ENCODE results near the gene ZNF689.

Gene ZNF689

DNA sequence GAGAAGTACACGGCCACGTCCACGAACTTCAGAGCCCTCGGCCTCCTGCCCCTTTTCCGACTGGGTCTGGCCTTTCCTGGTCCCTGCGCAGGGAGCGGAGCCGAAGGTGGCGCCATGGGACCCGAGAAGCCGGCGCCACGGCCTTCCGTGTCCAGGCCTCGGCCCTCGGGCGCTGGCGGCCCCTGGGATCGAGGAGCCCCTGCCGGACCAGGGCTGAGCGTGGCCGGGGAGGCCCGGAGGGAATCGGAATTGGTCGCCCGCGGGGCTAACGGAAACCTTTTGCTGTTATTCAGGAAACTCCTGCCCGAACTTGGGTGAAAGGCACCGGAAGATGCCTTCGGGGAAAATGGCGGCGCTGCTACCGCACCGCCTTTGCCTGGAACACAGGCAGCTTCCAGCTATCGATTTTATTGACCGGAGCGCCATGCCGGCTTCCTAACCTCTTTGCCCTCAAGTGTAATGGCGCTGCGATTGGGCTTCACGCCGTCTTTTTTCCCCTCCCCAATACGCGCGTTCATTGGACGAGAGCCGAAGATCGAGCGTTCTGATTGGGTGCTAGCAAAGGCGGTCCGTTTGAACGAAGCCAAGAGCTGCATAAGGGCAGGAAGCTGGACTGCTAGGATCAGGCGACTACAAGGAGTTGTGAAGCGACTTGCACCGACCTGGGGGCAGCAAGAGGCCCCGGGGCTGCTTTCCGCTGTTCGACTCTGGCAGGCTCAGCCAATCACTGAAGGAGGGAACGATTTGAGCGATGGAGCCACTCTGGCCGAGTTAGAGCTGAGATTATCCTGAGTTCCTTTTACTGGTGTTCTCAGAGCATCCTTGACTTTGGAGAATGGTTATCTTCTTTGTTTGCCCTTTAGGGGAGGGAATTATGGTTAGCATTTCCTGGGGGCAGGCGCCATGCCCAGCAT is at the start of gene ZNF689:
Gene ZNF689 (minus strand): TSS at position 464 of the 914 bp plus-strand sequence. CDS start 348 bp downstream, at position 116.
- Mint-ChIP-seq H3K4me3 (peak within 1 kb of the TSS; percentile 95), H3K9me3 (no peaks in the 10 kb centered on the region), H3K27me3 (no peaks in the 10 kb centered on the region), H3K27ac (peak within 1 kb of the TSS; percentile 98), H3K36me3 (peaks cover 7% of the 10 kb centered on the region), H3K4me1 (peaks cover 27% of the 10 kb centered on the region)

DNA sequence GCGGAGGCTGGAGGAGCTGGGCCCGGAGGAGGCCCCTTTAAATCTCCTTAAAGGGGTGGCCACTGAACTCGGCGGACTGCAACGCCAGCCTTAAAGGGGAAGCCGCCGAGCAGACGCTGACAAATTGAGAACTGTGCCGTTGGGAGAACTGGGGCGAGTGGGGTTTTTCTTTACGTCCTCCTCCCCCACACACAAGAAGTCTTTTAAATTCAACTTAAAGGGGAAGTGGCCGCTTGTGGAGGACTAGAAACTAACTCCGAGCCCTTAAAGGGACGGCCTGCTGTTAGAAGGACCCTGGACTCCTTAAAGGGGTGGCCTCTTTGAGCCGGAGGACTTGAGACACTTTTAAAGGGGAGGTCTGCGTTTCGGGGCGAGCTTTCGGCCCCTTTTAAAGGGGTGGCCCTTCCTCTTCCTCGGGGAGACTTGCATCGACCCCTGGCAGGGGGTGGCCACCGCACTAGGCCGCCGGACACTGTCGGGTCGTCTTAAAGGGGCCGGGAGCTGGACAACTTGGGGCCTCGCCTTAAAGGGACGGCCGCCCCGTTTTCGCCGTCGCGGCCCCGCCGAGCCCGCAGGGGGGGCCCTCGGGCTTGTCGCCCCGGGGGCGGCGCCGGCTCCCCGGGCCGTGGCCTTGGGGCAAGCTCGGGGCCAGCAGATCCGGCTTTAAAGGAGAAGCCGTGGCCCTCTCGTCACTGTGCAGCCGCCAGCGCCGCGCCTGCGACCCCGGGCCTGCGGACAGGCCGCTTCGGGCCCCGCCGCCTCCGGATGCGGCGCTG is 48.7 kb upstream of the ZNF689 start:
- peak overlapping the region; percentile 100 for H3K27ac Mint-ChIP-seq
- peak overlapping the region; percentile 94 for H3K4me3 Mint-ChIP-seq
- H3K4me1 Mint-ChIP-seq, result peaks cover 48% of the 10 kb centered on the region
- peaks cover 22% of the 10 kb centered on the region for H3K36me3 Mint-ChIP-seq
- H3K9me3 Mint-ChIP-seq, result no peaks in the 10 kb centered on the region
- H3K27me3 Mint-ChIP-seq, result no peaks in the 10 kb centered on the region

DNA sequence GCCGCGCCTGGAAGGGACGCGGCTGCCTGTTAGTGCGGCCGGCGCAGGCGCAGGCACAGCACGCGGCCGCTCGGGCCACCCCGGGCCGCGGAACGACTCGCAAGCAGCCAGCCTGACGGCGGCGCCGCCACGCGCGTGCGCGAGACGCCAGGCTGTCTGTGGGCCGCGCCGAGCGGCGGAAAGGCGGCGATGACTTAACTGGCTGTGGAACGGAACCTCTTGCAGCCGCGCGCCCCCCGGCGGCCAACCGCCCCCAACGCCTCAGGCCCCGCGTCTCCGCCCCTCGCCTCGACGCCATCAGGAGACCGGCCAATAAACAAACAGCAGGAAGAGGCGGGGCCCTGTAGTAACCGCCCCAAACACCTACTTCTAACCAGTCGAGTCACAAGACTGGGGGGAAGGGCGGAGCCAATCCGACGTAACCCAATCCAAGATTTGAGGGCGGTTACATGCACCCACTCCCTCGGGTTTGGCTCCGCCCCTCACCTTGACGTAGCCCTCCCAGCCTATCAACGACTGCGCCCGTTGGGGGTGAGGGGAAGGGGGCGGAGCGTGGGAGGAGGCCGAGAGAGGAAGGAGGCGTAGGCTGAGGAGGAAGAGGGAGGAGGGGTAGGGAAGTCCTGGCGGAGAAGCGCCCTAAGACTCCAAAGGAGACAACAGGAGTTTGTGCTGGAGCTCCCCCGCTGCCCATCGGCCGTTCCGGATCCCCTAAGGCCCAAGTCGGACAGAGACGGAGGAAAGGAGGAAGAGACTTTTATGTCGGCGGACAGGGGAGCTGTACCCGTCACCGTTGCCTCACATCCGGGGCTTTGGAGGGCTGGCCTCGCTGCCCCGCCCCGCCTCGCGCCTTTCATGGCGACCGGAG is 47.9 kb upstream of the ZNF689 start, which contains the start of gene FBRS:
Gene FBRS (plus strand): TSS at position 566 of the 865 bp plus-strand sequence. CDS start 1,088 bp downstream, outside the sequence.
- H3K9me3 Mint-ChIP-seq, result no peaks in the 10 kb centered on the region
- H3K36me3 Mint-ChIP-seq, result peaks cover 16% of the 10 kb centered on the region
- H3K27me3 Mint-ChIP-seq, result no peaks in the 10 kb centered on the region
- H3K27ac Mint-ChIP-seq, result peak within 1 kb of the TSS; percentile 100
- peak within 1 kb of the TSS; percentile 94 for H3K4me3 Mint-ChIP-seq
- peaks cover 40% of the 10 kb centered on the region for H3K4me1 Mint-ChIP-seq

DNA sequence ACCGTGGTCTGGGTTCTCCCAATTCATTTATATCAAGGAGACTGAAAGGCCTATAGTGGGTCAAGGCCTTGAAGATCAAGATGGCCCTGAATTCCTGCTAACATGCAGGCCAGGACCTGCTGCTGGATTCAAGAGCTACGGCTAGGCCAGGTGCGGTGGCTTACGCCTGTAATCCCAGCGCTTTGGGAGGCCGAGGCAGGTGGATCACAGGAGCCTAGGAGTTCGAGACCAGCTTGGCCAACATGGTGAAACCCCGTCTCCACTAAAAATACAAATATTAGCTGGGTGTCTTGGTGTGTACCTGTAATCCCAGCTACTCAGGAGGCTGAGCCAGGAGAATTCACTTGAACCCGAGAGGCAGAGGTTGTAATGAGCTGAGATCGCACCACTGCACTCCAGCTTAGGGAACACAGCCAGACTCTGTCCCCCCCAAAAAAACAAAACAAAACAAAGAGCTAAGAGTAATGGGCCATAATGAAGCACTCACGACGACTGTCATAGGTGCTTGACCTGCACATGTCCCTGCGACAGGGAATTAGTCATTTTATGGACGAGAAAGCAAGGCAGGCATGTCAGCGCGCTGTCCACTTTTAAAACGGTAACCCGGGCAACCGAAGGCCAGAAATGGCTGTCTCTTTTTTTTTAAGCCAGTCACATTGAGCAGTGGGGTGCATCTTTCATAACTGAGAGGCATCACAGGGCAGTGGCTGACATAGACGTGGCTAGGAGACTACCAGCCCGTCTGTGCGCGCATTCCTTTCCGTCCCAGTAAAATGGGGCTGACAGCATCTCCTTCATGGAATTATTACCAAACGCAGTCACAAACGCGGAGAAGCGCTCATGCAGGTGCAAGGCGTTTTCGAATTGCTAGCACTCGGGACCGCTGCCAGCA is 47.0 kb upstream of the ZNF689 start:
- H3K4me3 Mint-ChIP-seq, result peak overlapping the region; percentile 87
- H3K4me1 Mint-ChIP-seq, result peaks cover 42% of the 10 kb centered on the region
- H3K27me3 Mint-ChIP-seq, result no peaks in the 10 kb centered on the region
- peak overlapping the region; percentile 94 for H3K27ac Mint-ChIP-seq
- H3K36me3 Mint-ChIP-seq, result peaks cover 21% of the 10 kb centered on the region
- no peaks in the 10 kb centered on the region for H3K9me3 Mint-ChIP-seq

DNA sequence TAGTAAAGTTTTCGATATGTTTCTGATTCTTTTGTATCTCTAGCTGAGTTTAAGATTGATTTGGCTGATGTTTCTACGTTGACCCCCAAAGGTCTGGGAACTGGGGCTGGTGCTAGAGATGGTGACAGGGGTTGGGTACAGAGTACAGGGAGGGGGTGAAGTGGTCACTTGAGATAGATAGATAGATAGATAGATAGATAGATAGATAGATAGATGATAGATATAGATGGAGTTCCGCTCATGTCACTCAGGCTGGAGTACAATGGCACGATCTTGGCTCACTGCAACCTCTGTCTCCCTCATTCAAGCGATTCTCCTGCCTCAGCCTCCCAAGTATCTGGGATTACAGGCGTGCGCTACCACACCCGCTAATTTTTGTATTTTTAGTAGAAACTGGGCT is 46.2 kb upstream of the ZNF689 start:
- Mint-ChIP-seq H3K27ac (peak overlapping the region; percentile 72), H3K27me3 (no peaks in the 10 kb centered on the region), H3K36me3 (peaks cover 18% of the 10 kb centered on the region)

DNA sequence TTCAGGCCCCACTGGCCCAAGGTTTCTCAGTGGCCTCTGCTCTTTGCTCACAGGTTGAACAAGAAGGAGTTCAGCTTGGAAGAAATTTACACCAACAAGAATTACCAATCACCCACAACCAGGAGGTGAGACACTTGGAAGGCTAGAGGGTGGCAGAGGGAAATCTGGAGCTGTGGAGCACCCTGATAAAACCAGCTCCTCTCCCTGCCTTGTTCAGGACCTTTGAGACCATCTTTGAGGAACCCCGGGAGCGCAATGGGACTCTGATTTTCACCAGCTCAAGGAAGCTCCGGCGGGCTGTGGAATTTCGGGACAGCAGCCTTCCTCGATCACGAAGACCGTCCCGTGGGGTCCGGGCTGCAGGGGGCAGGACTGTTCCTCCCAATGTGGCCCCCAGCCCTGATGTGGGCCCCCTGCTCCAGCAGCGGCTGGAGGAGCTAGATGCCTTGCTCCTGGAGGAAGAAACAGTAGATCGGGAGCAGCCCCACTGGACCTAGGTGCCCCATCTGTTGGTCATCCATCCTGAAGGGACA is 45.7 kb upstream of the ZNF689 start:
- Mint-ChIP-seq H3K36me3 (peaks cover 16% of the 10 kb centered on the region), H3K4me3 (no peak overlapping the region), H3K27ac (peak overlapping the region; percentile 72), H3K27me3 (no peaks in the 10 kb centered on the region), H3K4me1 (peaks cover 35% of the 10 kb centered on the region), H3K9me3 (no peaks in the 10 kb centered on the region)

More for the DNA sequence above, 46.2 kb upstream of the ZNF689 start:
- H3K4me3 Mint-ChIP-seq, result peak overlapping the region; percentile 47
- no peaks in the 10 kb centered on the region for H3K9me3 Mint-ChIP-seq
- peaks cover 40% of the 10 kb centered on the region for H3K4me1 Mint-ChIP-seq

DNA sequence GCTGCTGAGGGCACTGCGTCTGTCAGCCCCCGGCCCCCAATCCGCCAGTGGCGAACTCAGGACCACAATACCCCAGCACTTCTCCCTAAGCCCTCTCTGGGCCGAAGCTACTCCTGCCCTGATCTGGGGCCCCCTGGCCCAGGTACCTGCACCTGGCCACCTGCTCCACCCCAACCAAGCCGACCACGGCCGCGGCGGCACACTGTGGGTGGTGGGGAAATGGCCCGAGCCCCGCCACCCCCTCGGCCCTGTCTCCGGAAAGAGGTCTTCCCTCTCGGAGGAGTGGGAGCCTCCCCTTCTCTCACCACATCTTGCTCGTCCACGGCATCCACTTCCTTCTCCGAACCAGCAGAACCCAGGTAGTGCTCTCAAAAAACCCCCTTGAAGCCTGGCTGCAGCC is 44.7 kb upstream of the ZNF689 start:
- H3K4me3 Mint-ChIP-seq, result no peak overlapping the region
- H3K27me3 Mint-ChIP-seq, result no peaks in the 10 kb centered on the region
- H3K27ac Mint-ChIP-seq, result no peak overlapping the region
- H3K36me3 Mint-ChIP-seq, result peaks cover 12% of the 10 kb centered on the region
- H3K9me3 Mint-ChIP-seq, result no peaks in the 10 kb centered on the region
- peaks cover 36% of the 10 kb centered on the region for H3K4me1 Mint-ChIP-seq

DNA sequence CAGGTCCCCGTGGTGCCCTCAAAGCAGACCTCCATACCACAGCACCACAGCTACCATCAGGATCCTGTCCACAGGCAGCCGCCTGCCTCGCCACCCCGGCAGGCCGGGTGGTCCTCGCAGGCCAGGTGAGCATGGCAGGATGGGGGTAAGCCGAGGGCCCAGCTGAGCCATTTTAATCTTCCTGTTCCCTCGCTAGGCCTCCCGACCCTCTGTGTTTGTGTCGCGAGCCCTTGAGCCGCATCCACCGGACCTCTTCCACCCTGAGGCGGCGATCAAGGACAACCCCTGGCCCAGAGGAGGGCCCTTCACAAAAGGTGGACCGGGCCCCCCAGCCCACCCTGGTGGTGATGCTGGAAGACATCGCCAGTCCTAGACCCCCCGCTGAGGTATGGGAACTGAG is 42.5 kb upstream of the ZNF689 start:
- H3K27ac Mint-ChIP-seq, result peak overlapping the region; percentile 73
- H3K36me3 Mint-ChIP-seq, result peaks cover 11% of the 10 kb centered on the region
- H3K4me1 Mint-ChIP-seq, result peaks cover 39% of the 10 kb centered on the region
- H3K4me3 Mint-ChIP-seq, result peak overlapping the region; percentile 89
- H3K9me3 Mint-ChIP-seq, result no peaks in the 10 kb centered on the region
- no peaks in the 10 kb centered on the region for H3K27me3 Mint-ChIP-seq

DNA sequence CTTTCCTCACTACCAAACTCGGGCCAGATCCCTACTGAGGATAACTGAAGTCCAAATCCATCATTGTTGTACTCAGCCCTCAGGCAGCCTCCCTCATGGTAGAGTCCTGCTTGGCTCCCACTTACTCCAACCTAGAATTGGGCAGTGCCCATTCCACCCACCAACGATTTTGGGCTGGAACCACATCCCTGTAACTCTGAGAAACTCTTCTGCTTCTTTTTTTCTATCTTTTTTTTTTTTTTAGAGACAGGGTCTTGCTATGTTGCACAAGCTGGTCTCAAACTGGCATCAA is 41.8 kb upstream of the ZNF689 start:
- no peaks in the 10 kb centered on the region for H3K27me3 Mint-ChIP-seq
- peaks cover 32% of the 10 kb centered on the region for H3K4me1 Mint-ChIP-seq
- peak overlapping the region; percentile 73 for H3K27ac Mint-ChIP-seq
- H3K36me3 Mint-ChIP-seq, result peaks cover 11% of the 10 kb centered on the region
- H3K4me3 Mint-ChIP-seq, result peak overlapping the region; percentile 89
- no peaks in the 10 kb centered on the region for H3K9me3 Mint-ChIP-seq

DNA sequence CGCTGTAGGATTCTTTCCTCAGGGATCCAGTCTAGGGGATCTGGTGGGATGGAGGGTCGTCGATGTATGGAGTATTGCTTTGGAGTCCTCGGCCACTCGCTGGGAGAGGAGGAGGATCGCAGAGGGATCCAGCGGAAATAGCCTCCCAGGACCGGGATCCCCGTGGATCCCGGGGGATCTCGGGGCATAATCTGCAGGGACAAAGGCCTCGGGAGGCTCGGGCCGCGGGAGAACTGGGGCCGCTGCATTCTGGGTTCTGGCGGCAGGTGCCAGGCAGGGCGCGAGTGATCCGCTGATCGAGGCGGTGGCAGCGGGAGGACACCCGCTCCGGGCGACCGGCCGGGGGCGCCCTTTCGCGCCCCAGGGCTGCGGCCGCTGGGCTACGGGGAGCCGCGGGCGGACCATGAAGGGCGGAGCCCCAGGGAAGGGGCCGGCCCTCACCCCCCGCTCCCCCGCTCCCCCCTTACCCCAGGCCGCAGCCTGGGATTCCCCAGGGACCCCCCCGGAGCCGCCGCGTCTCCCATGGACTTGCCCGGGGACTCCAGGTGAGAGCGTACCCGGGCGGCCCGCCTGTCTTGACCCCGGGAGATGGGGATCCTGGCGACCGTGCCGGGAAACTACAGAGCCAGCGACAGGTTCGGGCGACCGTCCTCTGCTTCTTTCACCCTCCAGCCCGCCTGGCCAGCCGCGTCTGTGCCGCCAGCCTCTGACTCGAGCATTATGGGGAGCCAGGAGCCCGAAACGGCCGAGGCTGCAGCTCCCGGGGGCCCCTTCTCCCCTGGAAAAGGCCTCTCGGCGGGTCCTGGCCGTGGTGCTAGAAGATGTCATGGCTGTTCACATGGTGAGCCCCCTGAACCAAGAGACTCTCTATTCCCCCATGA is 41.2 kb upstream of the ZNF689 start:
- peak overlapping the region; percentile 98 for H3K4me3 Mint-ChIP-seq
- H3K36me3 Mint-ChIP-seq, result peaks cover 11% of the 10 kb centered on the region
- H3K9me3 Mint-ChIP-seq, result no peaks in the 10 kb centered on the region
- peaks cover 26% of the 10 kb centered on the region for H3K4me1 Mint-ChIP-seq
- no peaks in the 10 kb centered on the region for H3K27me3 Mint-ChIP-seq
- H3K27ac Mint-ChIP-seq, result peak overlapping the region; percentile 98

DNA sequence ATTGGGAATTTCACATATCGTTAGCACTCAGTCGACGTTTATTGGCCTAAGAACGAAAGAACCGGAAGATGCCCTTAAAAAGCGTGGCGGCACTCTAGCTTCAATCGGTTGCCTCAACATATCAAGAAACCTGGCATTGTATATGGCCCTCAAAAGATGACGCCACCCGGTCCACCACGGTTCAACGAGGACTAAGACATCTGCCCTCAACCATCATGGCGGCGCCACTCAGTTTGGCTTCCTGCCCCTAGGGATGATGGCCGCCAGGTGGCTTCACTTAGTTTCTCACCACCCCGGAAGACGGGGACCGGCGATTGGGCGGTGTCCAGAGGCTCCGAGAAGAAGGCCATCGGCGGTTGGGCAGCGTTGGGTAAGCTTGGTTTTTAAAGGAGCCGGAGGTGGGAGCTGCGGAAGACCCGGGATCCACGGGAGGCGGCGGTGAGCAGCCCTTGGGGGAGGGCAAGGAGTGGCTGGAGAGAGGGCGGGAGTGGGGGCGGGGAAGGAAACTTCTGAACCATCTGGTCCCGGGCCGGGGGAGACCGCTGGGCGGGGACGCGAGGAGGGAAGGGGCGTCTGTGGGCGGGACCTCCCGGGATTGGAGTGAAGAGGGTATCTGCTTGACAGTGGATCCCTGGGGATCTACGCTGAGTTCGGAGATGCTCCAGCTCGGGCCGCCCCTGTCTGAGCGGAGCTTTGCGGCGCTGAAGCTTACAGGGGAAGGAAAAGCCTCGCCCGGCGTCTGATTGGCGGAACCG is 40.4 kb upstream of the ZNF689 start, which contains the start of gene PRR14:
Gene PRR14 (plus strand): TSS at position 592 of the 755 bp plus-strand sequence. CDS start 686 bp downstream, outside the sequence.
- Mint-ChIP-seq H3K4me1 (peaks cover 23% of the 10 kb centered on the region), H3K4me3 (peak within 1 kb of the TSS; percentile 98), H3K27me3 (no peaks in the 10 kb centered on the region), H3K9me3 (no peaks in the 10 kb centered on the region), H3K27ac (peak within 1 kb of the TSS; percentile 98), H3K36me3 (peaks cover 11% of the 10 kb centered on the region)

DNA sequence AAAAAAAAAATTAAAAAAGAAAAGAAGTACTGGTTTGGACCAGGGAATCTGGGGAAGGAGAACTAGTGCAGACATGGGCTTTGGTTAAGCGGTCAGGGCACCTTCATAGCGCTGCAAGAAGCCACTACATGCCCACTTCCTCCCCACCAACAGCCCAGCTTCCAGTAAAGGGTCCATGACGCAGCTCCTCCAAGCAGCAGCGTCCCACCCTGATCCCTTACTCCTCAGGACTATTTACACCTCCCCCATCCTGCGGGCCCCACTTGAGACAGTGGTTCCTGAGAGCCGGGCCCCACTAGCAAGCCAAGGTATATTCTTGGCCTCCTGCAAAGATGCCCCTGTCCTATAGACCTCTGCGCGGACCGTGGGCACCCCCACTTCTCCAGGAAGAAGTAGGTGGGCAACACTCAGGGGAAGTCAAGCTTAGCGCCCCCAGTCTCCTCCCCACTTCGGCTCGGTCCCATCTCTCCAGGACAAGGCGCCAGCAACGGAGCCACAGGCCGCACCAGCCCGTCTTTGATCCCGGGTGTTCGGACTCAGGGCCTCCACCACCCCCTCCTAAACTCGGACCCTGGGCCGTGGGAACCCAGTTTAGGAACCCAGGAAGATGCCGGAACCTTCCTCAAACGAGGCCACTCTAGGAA is 39.7 kb upstream of the ZNF689 start:
- H3K36me3 Mint-ChIP-seq, result peaks cover 9% of the 10 kb centered on the region
- H3K4me3 Mint-ChIP-seq, result peak overlapping the region; percentile 98
- H3K4me1 Mint-ChIP-seq, result peaks cover 23% of the 10 kb centered on the region
- H3K9me3 Mint-ChIP-seq, result no peaks in the 10 kb centered on the region
- peak overlapping the region; percentile 98 for H3K27ac Mint-ChIP-seq
- no peaks in the 10 kb centered on the region for H3K27me3 Mint-ChIP-seq
